MM.1S (cell line): Measurements from ENCODE around the gene POSTN.

ENCODE experiments used
- EZH2 ChIP-seq: fragments of 300-600 bp; sonication (generic); optimal IDR thresholded peaks from 2 replicates; pipeline ENCODE3; 2017; ENCODE audit warnings: low read depth, mild to moderate bottlenecking, antibody characterized with exemption, low read length, mixed read lengths
- TF ChIP-seq, protein P1 (sequence below): fragments of 300-600 bp; sonication (generic); IDR thresholded peaks from 2 replicates; pipeline ENCODE4 v1.5.1; 2016; ENCODE audit warnings: antibody characterized with exemption, low read length, mixed read lengths

DNA sequence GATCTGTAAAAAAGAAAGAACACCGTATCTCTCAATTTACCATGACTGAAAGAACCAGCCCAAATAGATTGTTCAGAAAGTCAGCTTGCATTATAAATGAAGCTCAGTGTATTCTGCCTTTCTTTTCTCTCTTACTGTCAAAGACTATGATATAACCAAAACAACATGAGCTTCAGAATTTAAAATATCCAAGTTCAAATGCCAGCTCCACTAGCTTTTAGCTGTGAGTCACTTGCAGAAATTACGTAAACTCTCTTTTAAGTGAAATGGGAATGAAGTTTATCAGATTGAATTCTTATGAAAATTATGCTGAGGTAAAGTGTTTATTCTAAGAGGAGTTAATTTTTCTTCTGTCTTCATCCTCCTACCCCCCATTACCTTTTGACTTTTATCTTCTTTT is 20.0 kb upstream of the POSTN start:
- TF ChIP-seq, protein P1, sequence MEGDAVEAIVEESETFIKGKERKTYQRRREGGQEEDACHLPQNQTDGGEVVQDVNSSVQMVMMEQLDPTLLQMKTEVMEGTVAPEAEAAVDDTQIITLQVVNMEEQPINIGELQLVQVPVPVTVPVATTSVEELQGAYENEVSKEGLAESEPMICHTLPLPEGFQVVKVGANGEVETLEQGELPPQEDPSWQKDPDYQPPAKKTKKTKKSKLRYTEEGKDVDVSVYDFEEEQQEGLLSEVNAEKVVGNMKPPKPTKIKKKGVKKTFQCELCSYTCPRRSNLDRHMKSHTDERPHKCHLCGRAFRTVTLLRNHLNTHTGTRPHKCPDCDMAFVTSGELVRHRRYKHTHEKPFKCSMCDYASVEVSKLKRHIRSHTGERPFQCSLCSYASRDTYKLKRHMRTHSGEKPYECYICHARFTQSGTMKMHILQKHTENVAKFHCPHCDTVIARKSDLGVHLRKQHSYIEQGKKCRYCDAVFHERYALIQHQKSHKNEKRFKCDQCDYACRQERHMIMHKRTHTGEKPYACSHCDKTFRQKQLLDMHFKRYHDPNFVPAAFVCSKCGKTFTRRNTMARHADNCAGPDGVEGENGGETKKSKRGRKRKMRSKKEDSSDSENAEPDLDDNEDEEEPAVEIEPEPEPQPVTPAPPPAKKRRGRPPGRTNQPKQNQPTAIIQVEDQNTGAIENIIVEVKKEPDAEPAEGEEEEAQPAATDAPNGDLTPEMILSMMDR, result no peak
- no peak for TF ChIP-seq EZH2
